ENCODE results near the gene STAG2. TPM values are rescaled to one million over a fixed set of nuclear protein-coding genes. Genes with fewer than 3 reads are reported as not detected.
A peak's percentile ranks its signal among the peaks of the same experiment; 100 is the strongest.

Gene STAG2
- polyA plus RNA-seq, 3 donors: 20.6 to 56.2 (median 40.9) TPM

DNA sequence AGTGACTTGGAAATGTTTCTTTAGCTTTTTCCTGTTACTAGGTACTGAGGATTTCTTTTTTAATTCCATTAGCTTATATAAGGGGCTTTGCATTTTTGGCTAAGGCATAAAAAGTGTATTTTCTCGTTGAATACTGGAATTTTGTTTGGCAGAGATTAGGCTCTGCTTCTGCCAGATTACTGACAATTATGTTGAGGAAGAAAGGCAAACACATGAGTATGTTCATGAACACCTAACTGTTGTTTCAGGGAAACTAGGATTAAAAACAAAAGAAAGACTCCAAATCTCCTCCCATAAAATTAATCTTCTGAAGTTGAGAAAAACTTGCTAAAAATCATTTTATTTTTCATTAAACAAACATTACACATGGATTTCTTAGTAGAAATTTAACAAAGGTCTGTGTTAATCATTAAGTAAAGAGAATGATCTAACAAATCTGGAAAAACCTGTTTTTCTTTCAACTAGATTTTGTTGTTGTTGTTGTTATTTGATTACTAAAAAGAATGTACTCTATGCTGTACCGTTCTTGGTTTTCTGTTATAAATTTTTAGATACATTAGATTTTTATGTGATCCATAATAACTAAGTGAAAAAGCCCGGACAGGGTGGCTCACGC lies 43.3 kb upstream of the STAG2 start:
- no peak overlapping the region for H3K4me3 ChIP-seq (replicated peaks in 1 of 3; ENCODE audit: low read depth in 2 of 3, low read length in 3 of 3)
- 100% methylated on average over 1 of the region's 4 CpGs for WGBS (ENCODE audit: insufficient coverage)
- no peaks in the 10 kb centered on the region for H3K4me1 Mint-ChIP-seq

DNA sequence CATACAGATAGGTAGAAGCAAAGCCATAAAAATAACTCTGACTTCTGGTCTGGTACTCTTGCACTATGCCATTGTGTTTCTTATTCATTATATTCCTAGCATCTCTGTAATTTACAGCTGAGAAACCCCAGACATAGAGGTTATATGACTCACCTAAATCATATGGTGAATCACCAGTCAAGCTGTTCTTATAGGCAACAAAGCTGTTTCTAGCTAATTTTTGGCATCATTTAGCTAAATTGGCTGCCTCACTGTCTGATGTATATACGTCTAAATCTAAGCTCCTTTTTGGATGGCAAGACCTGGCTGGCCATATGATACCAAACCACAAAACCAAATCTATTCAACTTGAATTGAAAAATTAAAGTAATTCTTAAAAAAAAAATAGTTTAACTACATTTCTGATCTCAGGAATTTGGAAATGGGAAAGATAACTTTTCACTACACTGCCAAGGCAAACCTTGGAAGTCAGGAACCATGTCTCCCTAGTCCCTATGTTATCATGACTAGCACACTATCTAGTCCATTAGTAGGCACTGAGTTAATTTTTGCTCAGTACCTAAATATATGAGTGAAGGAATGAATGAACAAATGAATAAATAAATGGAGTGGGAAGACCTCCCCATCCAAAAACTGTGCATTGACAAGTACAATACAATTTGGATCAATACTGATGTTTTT lies 41.3 kb upstream of the STAG2 start:
- TF ChIP-seq, protein P1, sequence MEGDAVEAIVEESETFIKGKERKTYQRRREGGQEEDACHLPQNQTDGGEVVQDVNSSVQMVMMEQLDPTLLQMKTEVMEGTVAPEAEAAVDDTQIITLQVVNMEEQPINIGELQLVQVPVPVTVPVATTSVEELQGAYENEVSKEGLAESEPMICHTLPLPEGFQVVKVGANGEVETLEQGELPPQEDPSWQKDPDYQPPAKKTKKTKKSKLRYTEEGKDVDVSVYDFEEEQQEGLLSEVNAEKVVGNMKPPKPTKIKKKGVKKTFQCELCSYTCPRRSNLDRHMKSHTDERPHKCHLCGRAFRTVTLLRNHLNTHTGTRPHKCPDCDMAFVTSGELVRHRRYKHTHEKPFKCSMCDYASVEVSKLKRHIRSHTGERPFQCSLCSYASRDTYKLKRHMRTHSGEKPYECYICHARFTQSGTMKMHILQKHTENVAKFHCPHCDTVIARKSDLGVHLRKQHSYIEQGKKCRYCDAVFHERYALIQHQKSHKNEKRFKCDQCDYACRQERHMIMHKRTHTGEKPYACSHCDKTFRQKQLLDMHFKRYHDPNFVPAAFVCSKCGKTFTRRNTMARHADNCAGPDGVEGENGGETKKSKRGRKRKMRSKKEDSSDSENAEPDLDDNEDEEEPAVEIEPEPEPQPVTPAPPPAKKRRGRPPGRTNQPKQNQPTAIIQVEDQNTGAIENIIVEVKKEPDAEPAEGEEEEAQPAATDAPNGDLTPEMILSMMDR (IDR thresholded peaks at IDR 0.05): no peak
- WGBS (ENCODE audit: insufficient coverage): no CpG with 5 or more reads among the region's 1 CpG
- H3K9me3 ChIP-seq (replicated peaks in 1 of 2; ENCODE audit: control insufficient read depth in 1 of 2, insufficient read depth in 1 of 2, low read length in 2 of 2): no peaks in the 10 kb centered on the region

More for the DNA sequence above, 43.3 kb upstream of the STAG2 start:
- H3K9me3 Mint-ChIP-seq: peaks cover 0 to 2% (median 0%) of the 10 kb centered on the region in 7 donors
- no peak overlapping the region for H3K9ac ChIP-seq (ENCODE audit: insufficient read depth, low read length, poor library complexity, severe bottlenecking)
- H3K4me1 ChIP-seq (ENCODE audit: control insufficient read depth in 1 of 2, insufficient read depth in 2 of 2, low read length in 2 of 2): no peaks in the 10 kb centered on the region
- H3K9me3 ChIP-seq (replicated peaks in 1 of 2; ENCODE audit: control insufficient read depth in 1 of 2, insufficient read depth in 1 of 2, low read length in 2 of 2): no peaks in the 10 kb centered on the region
- H3K4me3 Mint-ChIP-seq: no peak overlapping the region
- no peak overlapping the region for H3K4me2 ChIP-seq (replicated peaks; ENCODE audit: extremely low read depth, low read length, poor library complexity, severe bottlenecking)
- H3K27me3 Mint-ChIP-seq (ENCODE audit: low read depth in 3 of 3): peaks cover 0 to 3% (median 0%) of the 10 kb centered on the region in 3 donors
- H3K79me2 ChIP-seq (ENCODE audit: insufficient read depth, low read length): no peaks in the 10 kb centered on the region
- H3K36me3 ChIP-seq (replicated peaks in 1 of 2; ENCODE audit: control insufficient read depth in 1 of 2, insufficient read depth in 2 of 2, low read length in 2 of 2): no peaks in the 10 kb centered on the region
- intact Hi-C loops (cut with micrococcal nuclease): no loop called here
- H3K27ac ChIP-seq (ENCODE audit: low read depth in 1 of 2, low read length in 2 of 2): no peak overlapping the region
- no peak overlapping the region for H3K27ac Mint-ChIP-seq
- H3K36me3 Mint-ChIP-seq: no peaks in the 10 kb centered on the region
- no peak overlapping the region for H2AFZ ChIP-seq (ENCODE audit: insufficient read depth, low read depth, low read length, poor library complexity, severe bottlenecking)
- DNase-seq: no peak
- H3K27me3 ChIP-seq (ENCODE audit: control insufficient read depth in 2 of 2, insufficient read depth in 2 of 2, low read length in 2 of 2): no peaks in the 10 kb centered on the region
- TF ChIP-seq, protein P1 (IDR thresholded peaks at IDR 0.05): no peak
- H4K20me1 ChIP-seq (ENCODE audit: insufficient read depth, low read length): no peaks in the 10 kb centered on the region

More for the DNA sequence above, 41.3 kb upstream of the STAG2 start:
- no peaks in the 10 kb centered on the region for H3K36me3 ChIP-seq (replicated peaks in 1 of 2; ENCODE audit: control insufficient read depth in 1 of 2, insufficient read depth in 2 of 2, low read length in 2 of 2)
- no peak overlapping the region for H3K4me2 ChIP-seq (replicated peaks; ENCODE audit: extremely low read depth, low read length, poor library complexity, severe bottlenecking)
- no peak overlapping the region for H3K9ac ChIP-seq (ENCODE audit: insufficient read depth, low read length, poor library complexity, severe bottlenecking)
- H3K4me1 Mint-ChIP-seq: peaks cover 3% of the 10 kb centered on the region
- peaks cover 5 to 6% of the 10 kb centered on the region in 2 donors for H3K4me1 ChIP-seq (ENCODE audit: control insufficient read depth in 1 of 2, insufficient read depth in 2 of 2, low read length in 2 of 2)
- no peaks in the 10 kb centered on the region for H4K20me1 ChIP-seq (ENCODE audit: insufficient read depth, low read length)
- no peak overlapping the region for H3K27ac Mint-ChIP-seq
- intact Hi-C loops (cut with micrococcal nuclease): no loop called here
- H3K4me3 Mint-ChIP-seq: no peak overlapping the region
- H3K9me3 Mint-ChIP-seq: peaks cover 0 to 3% (median 0%) of the 10 kb centered on the region in 7 donors
- no peak overlapping the region for H3K4me3 ChIP-seq (replicated peaks in 1 of 3; ENCODE audit: low read depth in 2 of 3, low read length in 3 of 3)
- H3K27me3 Mint-ChIP-seq (ENCODE audit: low read depth in 3 of 3): peaks cover 0 to 3% (median 0%) of the 10 kb centered on the region in 3 donors
- H3K27me3 ChIP-seq (ENCODE audit: control insufficient read depth in 2 of 2, insufficient read depth in 2 of 2, low read length in 2 of 2): no peaks in the 10 kb centered on the region
- H3K79me2 ChIP-seq (ENCODE audit: insufficient read depth, low read length): no peaks in the 10 kb centered on the region
- no peak overlapping the region for H2AFZ ChIP-seq (ENCODE audit: insufficient read depth, low read depth, low read length, poor library complexity, severe bottlenecking)
- peak in 1 of 3 donors; percentile 3 for DNase-seq
- no peaks in the 10 kb centered on the region for H3K36me3 Mint-ChIP-seq
- H3K27ac ChIP-seq (ENCODE audit: low read depth in 1 of 2, low read length in 2 of 2): no peak overlapping the region
